ENCODE data around the gene RAVER2.

The RAVER2 gene

DNA sequence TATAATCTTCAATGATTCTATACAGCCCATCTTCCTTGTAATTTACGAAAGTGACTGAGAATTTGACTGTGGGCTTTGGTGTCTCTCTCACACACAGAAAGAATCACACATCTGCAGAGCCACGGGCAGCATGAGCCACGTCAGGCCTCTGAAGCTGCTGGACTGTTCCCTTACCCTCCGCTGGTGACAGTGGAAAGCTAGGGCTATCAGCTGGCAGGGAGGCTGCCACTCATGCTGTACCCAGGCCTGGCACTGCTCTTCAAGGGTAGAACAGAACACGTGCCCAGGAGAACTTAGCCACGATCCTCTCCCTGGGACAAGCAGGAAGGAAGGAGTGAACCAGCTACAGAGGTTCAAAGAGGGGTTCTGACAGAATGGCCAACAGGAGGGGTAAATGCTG lies 130.7 kb downstream of the RAVER2 start:
- CTCF ChIA-PET, result interaction anchor here (0.6 kb wide), 1 partner anchor 187 kb away, joined by 3 read pairs; no protein-coding TSS in a partner anchor
- Mint-ChIP-seq H3K4me3 (no peak overlapping the region), H3K36me3 (peaks cover 78% of the 10 kb centered on the region), H3K27me3 (no peaks in the 10 kb centered on the region), H3K27ac (peak overlapping the region; percentile 45), H3K9me3 (no peaks in the 10 kb centered on the region), H3K4me1 (peaks cover 48% of the 10 kb centered on the region)
- no peak for DNase-seq

DNA sequence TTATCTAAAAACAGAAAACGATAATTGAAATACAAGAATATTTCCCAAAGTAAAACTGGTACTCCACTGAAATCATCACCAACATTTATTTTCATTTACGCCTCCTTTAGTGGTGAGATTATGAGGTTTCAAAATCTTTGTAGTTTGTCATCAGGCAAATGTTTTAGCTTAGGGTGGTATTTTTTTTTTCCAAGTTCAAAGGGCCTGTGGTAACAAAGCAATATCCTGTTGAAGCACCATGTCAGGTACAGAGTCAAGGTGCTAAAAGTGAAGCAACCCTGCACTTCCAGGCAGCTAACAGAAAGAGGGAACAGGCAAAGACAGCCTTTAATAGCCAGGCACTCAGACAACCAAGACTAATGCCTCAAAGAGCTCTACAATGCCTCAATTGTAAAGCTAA lies 132.3 kb downstream of the RAVER2 start:
- CTCF ChIA-PET, result interaction anchor here (1.3 to 1.7 kb wide), 3 partner anchors 85 to 164 kb away, joined by 3 to 4 read pairs (median 3); no protein-coding TSS in a partner anchor
- Mint-ChIP-seq H3K36me3 (peaks cover 74% of the 10 kb centered on the region), H3K4me1 (peaks cover 58% of the 10 kb centered on the region), H3K9me3 (no peaks in the 10 kb centered on the region), H3K27ac (peak overlapping the region; percentile 84), H3K4me3 (peak overlapping the region; percentile 60), H3K27me3 (no peaks in the 10 kb centered on the region)
- DNase-seq, result peak; percentile 59

DNA sequence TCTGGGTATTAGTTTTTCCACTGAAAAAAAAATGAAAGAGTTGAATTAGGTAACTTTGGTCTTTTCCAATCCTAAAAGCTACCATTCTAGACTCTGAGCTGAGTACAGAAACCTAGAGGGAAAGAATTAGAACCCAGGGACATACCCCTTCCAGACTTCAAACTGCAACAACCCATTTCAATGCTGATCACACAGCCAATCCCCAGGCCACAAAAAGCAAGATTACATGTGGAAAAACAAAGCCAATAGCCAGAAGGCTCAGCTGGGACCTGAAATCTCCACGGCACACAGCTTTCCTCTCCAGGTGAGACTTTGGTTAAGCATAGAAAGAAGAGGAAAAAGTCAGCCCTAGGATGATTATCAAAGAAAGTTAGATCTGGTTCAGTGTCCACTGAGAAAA lies 132.7 kb downstream of the RAVER2 start:
- Mint-ChIP-seq H3K27me3 (no peaks in the 10 kb centered on the region), H3K4me1 (peaks cover 58% of the 10 kb centered on the region), H3K9me3 (no peaks in the 10 kb centered on the region), H3K4me3 (no peak overlapping the region), H3K27ac (peak overlapping the region; percentile 84), H3K36me3 (peaks cover 72% of the 10 kb centered on the region)
- DNase-seq, result no peak
- CTCF ChIA-PET, result interaction anchor here (1.3 to 1.7 kb wide), 3 partner anchors 85 to 164 kb away, joined by 3 to 4 read pairs (median 3); no protein-coding TSS in a partner anchor

DNA sequence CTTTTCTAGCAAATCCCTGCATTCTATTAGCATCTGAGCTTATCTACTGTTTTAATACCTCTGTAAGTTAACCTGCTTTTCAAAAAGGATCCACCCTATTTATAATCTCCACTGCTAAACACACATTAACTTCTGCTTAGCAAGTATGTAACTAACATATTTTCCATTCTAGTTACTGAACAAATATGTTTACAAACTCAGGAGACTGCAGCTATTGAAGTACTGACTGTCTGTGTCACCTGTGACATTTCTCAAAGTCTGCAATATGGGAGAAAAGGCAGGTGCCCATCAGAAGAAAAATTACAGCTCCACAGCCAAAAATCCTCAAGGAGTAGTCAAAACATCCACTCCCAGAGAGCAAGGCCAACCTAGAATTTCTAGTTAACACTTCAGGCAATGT lies 133.2 kb downstream of the RAVER2 start:
- CTCF ChIA-PET, result interaction anchor here (1.3 to 1.4 kb wide), 2 partner anchors 84 to 88 kb away, joined by 3 read pairs; no protein-coding TSS in a partner anchor
- no peak overlapping the region for H3K4me3 Mint-ChIP-seq
- no peak for DNase-seq
- H3K4me1 Mint-ChIP-seq, result peaks cover 58% of the 10 kb centered on the region
- peak overlapping the region; percentile 84 for H3K27ac Mint-ChIP-seq
- H3K36me3 Mint-ChIP-seq, result peaks cover 71% of the 10 kb centered on the region
- no peaks in the 10 kb centered on the region for H3K9me3 Mint-ChIP-seq
- no peaks in the 10 kb centered on the region for H3K27me3 Mint-ChIP-seq

DNA sequence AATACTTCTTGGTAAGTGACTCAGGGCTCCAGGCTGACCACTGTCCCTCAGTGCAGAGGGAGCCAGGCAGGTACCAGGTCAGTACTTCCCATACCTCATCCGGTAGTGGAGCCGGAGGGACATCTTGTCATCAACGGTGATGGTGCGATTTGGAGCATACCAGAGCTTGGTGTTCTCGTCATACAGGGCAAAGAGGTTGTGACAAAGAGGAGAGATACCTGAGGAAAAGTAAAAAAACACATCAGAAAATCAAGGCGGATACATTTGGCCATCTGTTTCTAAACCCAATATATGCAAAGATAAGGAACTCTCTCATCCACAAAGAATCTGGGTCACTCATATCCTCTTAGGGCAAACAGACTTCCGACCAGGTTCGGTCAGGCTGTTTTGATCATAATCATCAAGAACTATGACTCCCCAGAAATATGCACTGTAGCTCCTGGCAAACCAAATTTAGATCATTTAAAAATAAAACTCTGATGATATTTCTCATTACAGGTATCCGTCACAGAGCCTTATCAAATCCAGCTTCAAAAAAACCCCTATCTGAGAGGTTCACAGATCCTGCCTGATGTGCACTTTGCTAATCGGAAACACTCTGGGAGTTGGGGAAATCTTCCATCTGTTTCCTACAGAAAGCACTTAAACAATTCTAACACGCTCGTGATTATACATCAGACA lies 134.2 kb downstream of the RAVER2 start:
- no peak for DNase-seq
- Mint-ChIP-seq H3K4me1 (peaks cover 58% of the 10 kb centered on the region), H3K4me3 (no peak overlapping the region), H3K9me3 (no peaks in the 10 kb centered on the region), H3K27ac (no peak overlapping the region), H3K27me3 (no peaks in the 10 kb centered on the region), H3K36me3 (peaks cover 70% of the 10 kb centered on the region)
- CTCF ChIA-PET, result no interaction called here

DNA sequence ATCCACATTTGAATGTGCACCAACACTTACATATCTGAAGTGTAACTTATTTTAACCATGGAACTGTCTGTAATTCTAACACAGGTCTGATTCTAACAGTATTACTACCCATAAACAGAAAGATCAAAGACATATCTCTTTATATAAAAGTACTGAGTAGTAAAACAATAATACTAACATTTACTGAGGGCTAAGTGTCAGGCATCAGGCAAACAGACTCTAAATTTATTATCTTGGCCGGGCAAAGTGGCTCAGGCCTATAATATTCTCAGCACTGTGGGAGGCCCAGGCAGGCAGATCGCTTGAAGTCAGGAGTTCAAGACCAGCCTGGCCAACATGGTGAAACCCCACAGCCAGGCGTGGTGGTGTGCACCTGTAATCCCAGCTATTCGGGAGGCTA lies 135.6 kb downstream of the RAVER2 start:
- H3K4me1 Mint-ChIP-seq, result peaks cover 52% of the 10 kb centered on the region
- H3K9me3 Mint-ChIP-seq, result no peaks in the 10 kb centered on the region
- H3K4me3 Mint-ChIP-seq, result no peak overlapping the region
- no peak for DNase-seq
- H3K36me3 Mint-ChIP-seq, result peaks cover 66% of the 10 kb centered on the region
- no peak overlapping the region for H3K27ac Mint-ChIP-seq
- CTCF ChIA-PET, result no interaction called here
- no peaks in the 10 kb centered on the region for H3K27me3 Mint-ChIP-seq

DNA sequence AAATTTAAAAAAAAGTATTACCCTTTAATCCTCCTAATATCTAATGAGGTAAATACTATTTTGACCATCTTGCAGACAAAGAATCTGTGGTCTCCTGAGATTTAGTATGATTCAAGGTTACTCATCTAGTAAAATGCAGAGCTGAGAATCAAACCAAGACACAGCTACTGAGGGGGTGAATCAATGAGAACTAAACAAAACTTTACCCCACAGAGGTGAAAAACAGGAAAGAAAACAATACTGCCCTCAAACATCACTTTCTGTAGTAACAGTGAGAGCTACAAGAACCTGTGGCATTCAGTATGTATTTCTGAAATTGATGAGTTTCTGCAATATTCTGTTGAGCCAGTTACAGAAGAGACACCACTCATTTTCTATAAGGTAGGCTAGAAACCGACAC lies 136.4 kb downstream of the RAVER2 start:
- H3K27ac Mint-ChIP-seq, result no peak overlapping the region
- CTCF ChIA-PET, result interaction anchor here (0.6 to 1.2 kb wide), 2 partner anchors 32 to 194 kb away, joined by 3 read pairs; no protein-coding TSS in a partner anchor
- H3K27me3 Mint-ChIP-seq, result no peaks in the 10 kb centered on the region
- DNase-seq, result no peak
- no peaks in the 10 kb centered on the region for H3K9me3 Mint-ChIP-seq
- H3K4me3 Mint-ChIP-seq, result no peak overlapping the region
- peaks cover 60% of the 10 kb centered on the region for H3K36me3 Mint-ChIP-seq
- H3K4me1 Mint-ChIP-seq, result peaks cover 49% of the 10 kb centered on the region

Measured in activated naive CD4-positive, alpha-beta T cell treated with anti-CD3 and anti-CD28 coated beads, Interleukin-2, amount 10 ng/mL, durations not matched to agents 7 days and 5 days (primary cell).